Measurements from ENCODE around the gene CNTFR. TPM values are rescaled to one million over a fixed set of nuclear protein-coding genes. Genes with fewer than 3 reads are reported as not detected.

The CNTFR gene
- total RNA-seq, 1 donor from 2014 or later: 3.1 TPM

- H3K9me3 Mint-ChIP-seq (ENCODE audit: unreplicated experiment): no peaks in the 10 kb centered on the region
- H3K4me1 Mint-ChIP-seq (ENCODE audit: unreplicated experiment): peaks cover 9% of the 10 kb centered on the region
- H3K27ac Mint-ChIP-seq (ENCODE audit: unreplicated experiment): no peak overlapping the region
- peaks cover 4% of the 10 kb centered on the region for H3K36me3 Mint-ChIP-seq (ENCODE audit: low read depth, unreplicated experiment)
- DNase-seq (ENCODE audit: low spot score): no peak
- TF ChIP-seq CTCF (IDR thresholded peaks at IDR 0.05; ENCODE audit: unreplicated experiment): no peak
- no peak overlapping the region for H3K4me3 Mint-ChIP-seq (ENCODE audit: unreplicated experiment)
- H3K27me3 Mint-ChIP-seq (ENCODE audit: unreplicated experiment): peaks cover 9% of the 10 kb centered on the region
Measured at GRCh38 chr9:34520505-34521385, 68.8 kb downstream of the CNTFR start.

GRCh38 chr9:34520096-34520495, 69.4 kb downstream of the CNTFR start:
- Mint-ChIP-seq H3K9me3 (ENCODE audit: unreplicated experiment) (no peaks in the 10 kb centered on the region), H3K4me3 (ENCODE audit: unreplicated experiment) (no peak overlapping the region), H3K36me3 (ENCODE audit: low read depth, unreplicated experiment) (peaks cover 4% of the 10 kb centered on the region), H3K4me1 (ENCODE audit: unreplicated experiment) (peaks cover 9% of the 10 kb centered on the region), H3K27ac (ENCODE audit: unreplicated experiment) (no peak overlapping the region), H3K27me3 (ENCODE audit: unreplicated experiment) (peaks cover 9% of the 10 kb centered on the region)
- no peak for TF ChIP-seq CTCF (IDR thresholded peaks at IDR 0.05; ENCODE audit: unreplicated experiment)
- no peak for DNase-seq (ENCODE audit: low spot score)

GRCh38 chr9:34519321-34520020, 70.1 kb downstream of the CNTFR start:
- peak overlapping the region; percentile 19 for H3K4me3 Mint-ChIP-seq (ENCODE audit: unreplicated experiment)
- H3K4me1 Mint-ChIP-seq (ENCODE audit: unreplicated experiment): peaks cover 9% of the 10 kb centered on the region
- DNase-seq (ENCODE audit: low spot score): no peak
- H3K27me3 Mint-ChIP-seq (ENCODE audit: unreplicated experiment): peaks cover 10% of the 10 kb centered on the region
- TF ChIP-seq CTCF (IDR thresholded peaks at IDR 0.05; ENCODE audit: unreplicated experiment): no peak
- no peak overlapping the region for H3K27ac Mint-ChIP-seq (ENCODE audit: unreplicated experiment)
- no peaks in the 10 kb centered on the region for H3K9me3 Mint-ChIP-seq (ENCODE audit: unreplicated experiment)
- H3K36me3 Mint-ChIP-seq (ENCODE audit: low read depth, unreplicated experiment): peaks cover 4% of the 10 kb centered on the region

- no peak overlapping the region for H3K27ac Mint-ChIP-seq (ENCODE audit: unreplicated experiment)
- H3K4me1 Mint-ChIP-seq (ENCODE audit: unreplicated experiment): peaks cover 8% of the 10 kb centered on the region
- H3K27me3 Mint-ChIP-seq (ENCODE audit: unreplicated experiment): peaks cover 10% of the 10 kb centered on the region
- no peak for TF ChIP-seq CTCF (IDR thresholded peaks at IDR 0.05; ENCODE audit: unreplicated experiment)
- H3K9me3 Mint-ChIP-seq (ENCODE audit: unreplicated experiment): no peaks in the 10 kb centered on the region
- H3K4me3 Mint-ChIP-seq (ENCODE audit: unreplicated experiment): no peak overlapping the region
- peaks cover 4% of the 10 kb centered on the region for H3K36me3 Mint-ChIP-seq (ENCODE audit: low read depth, unreplicated experiment)
- DNase-seq (ENCODE audit: low spot score): no peak
Measured at GRCh38 chr9:34518896-34519295, 70.6 kb downstream of the CNTFR start.
